Aorta (tissue), 5 donors: Measurements from ENCODE around the gene SLC7A6. TPM values are rescaled to one million over a fixed set of nuclear protein-coding genes. Genes with fewer than 3 reads are reported as not detected.

ENCODE experiments used
- ATAC-seq: fragments of 200-7000 bp; cut with Tn5 transposase; one replicate; pipeline ENCODE4 v1.9.1; 2022; ENCODE audit warnings: moderate library complexity; ENCODE audit not compliant: low FRiP score
- DNase-seq, 2 donors: peaks; one replicate each; pipeline ENCODE4 v3.0.0-alpha.2; 2020
- H3K27ac ChIP-seq, 2 donors: one replicate each; pipeline ENCODE4 v1.5.1; 2013; ENCODE audit warnings: low read length in 2 of 2, mild to moderate bottlenecking in 2 of 2, moderate library complexity in 2 of 2, control low read depth in 1 of 2, inconsistent platforms in 1 of 2, low read depth in 1 of 2
- H3K27me3 ChIP-seq, 2 donors: one replicate each; pipeline ENCODE4 v1.6.1; 2013; ENCODE audit warnings: control low read depth in 1 of 2, low read length in 1 of 2, mild to moderate bottlenecking in 1 of 2, moderate library complexity in 1 of 2; ENCODE audit not compliant: insufficient read depth in 2 of 2, control insufficient read depth in 1 of 2
- H3K36me3 ChIP-seq, 2 donors: one replicate each; pipeline ENCODE4 v1.6.1; 2013; ENCODE audit warnings: control low read depth in 1 of 2, low read length in 1 of 2, mild to moderate bottlenecking in 1 of 2; ENCODE audit not compliant: insufficient read depth in 2 of 2, control insufficient read depth in 1 of 2
- H3K4me1 ChIP-seq, 2 donors: one replicate each; pipeline ENCODE4 v1.6.1; 2013; ENCODE audit warnings: low read length in 2 of 2, control low read depth in 1 of 2, mild to moderate bottlenecking in 1 of 2, moderate library complexity in 1 of 2; ENCODE audit not compliant: insufficient read depth in 2 of 2, control insufficient read depth in 1 of 2
- H3K4me3 ChIP-seq, 2 donors: one replicate each; pipeline ENCODE4 v1.5.1; 2013; ENCODE audit warnings: low read length in 2 of 2, control low read depth in 1 of 2, mild to moderate bottlenecking in 1 of 2
- H3K9me3 ChIP-seq: one replicate; pipeline ENCODE4 v1.6.1; 2013; ENCODE audit warnings: mild to moderate bottlenecking, low read length; ENCODE audit not compliant: control insufficient read depth
- WGBS, 2 donors: extraction: QIAGEN DNeasy Blood & Tissue Kit; methylation state at CpG; one replicate each; pipeline ENCODE4 v1.1.7; 2013; 5-methylcytosine and 5-hydroxymethylcytosine counted together
- intact Hi-C, 2 donors: fragments of 100-400 bp; cut with DNase I; formaldehyde crosslinking; loops; one replicate each; pipeline versions ENCODE4 v1.14.2 to v1.15.0; 2022
- polyA plus RNA-seq, 2 donors: library from polyadenylated mRNA; stranded (reverse); fragments of 200-250 nt; gene quantifications; one replicate each; pipeline ENCODE4 v1.2.3, GENCODE V29; 2013
- total RNA-seq, 2 donors: library from RNA; stranded (reverse); fragmentation: NEBNext Ultra II Directional; extraction: Animal tissue kit (Norgen Biotek cat#: 25700); gene quantifications; one replicate each; pipeline ENCODE4 v1.2.1, GENCODE V29; 2021
- donor health status: healthy with polysubstance abuse.
- donor health status: Bipolar disorder and iron deficiency.
- donor health status: DM: no; HTN: no; CAD: no.
- donor health status: DM: no; HTN: no; CAD: no.
- donor health status: DM: yes; HTN: yes; CAD: no.

Gene SLC7A6
- total and polyA plus RNA-seq, 4 donors = 2.4 to 52.4 (median 29.9) TPM

- ATAC-seq = peak; percentile 94
- intact Hi-C loops = loop anchor here in 1 of 2 donors (10.0 kb wide), 1 partner anchor 153 kb away; the partner anchor contains the start of gene NFATC3
- peak overlapping the region; percentile 7 to 29 for H3K4me3 ChIP-seq
- 0% methylated on average over 63 to 72 of the region's 72 CpGs for WGBS, 2 donors
- no peaks in the 10 kb centered on the region for H3K4me1 ChIP-seq
- H3K9me3 ChIP-seq = no peaks in the 10 kb centered on the region
- no peaks in the 10 kb centered on the region for H3K36me3 ChIP-seq
- H3K27ac ChIP-seq = peak overlapping the region in 1 of 2 donors; percentile 29
- H3K27me3 ChIP-seq = no peaks in the 10 kb centered on the region
- peak; percentile 99 for DNase-seq
These were observed 26.9 kb upstream of the SLC7A6 start for GRCh38 chr16:68237243-68238028.

DNA sequence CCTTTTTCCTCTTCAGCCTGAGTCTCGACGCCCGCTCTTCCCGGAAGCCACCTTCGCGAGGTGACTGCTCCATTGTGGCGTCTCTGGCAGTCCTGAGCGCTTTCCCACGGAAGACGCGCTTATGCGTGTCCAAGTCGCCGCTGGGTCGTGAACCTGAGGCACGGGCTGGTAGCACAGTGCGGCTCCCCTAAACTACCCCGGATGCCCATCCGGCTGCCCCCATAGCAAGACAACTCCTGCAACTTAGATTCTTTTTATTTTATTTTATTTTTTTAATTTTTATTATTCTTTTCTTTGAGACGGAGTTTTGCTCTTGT is 26.3 kb upstream of the SLC7A6 start:
- intact Hi-C loops = loop anchor here in 1 of 2 donors (10.0 kb wide), 1 partner anchor 153 kb away; the partner anchor contains the start of gene NFATC3
- ATAC-seq = no peak

GRCh38 chr16:68242085-68242484 is 22.2 kb upstream of the SLC7A6 start:
- 84 to 88% methylated on average over 7 of the region's 7 CpGs for WGBS, 2 donors
- Histone ChIP-seq H3K4me1 (no peaks in the 10 kb centered on the region), H3K27me3 (no peaks in the 10 kb centered on the region), H3K9me3 (no peaks in the 10 kb centered on the region), H3K4me3 (no peak overlapping the region), H3K36me3 (no peaks in the 10 kb centered on the region), H3K27ac (no peak overlapping the region)
- ATAC-seq (no peak), DNase-seq (no peak)
- intact Hi-C loops = loop anchor here in 1 of 2 donors (5.0 kb wide), 1 partner anchor 85 kb away; no protein-coding TSS in a partner anchor

More for the DNA sequence above, 26.3 kb upstream of the SLC7A6 start:
- Histone ChIP-seq H3K9me3 (no peaks in the 10 kb centered on the region), H3K27ac (peak overlapping the region in 1 of 2 donors; percentile 29), H3K4me1 (no peaks in the 10 kb centered on the region), H3K27me3 (no peaks in the 10 kb centered on the region), H3K36me3 (no peaks in the 10 kb centered on the region), H3K4me3 (no peak overlapping the region)
- DNase-seq = no peak
- 19 to 20% methylated on average over 20 of the region's 20 CpGs for WGBS, 2 donors

- no peaks in the 10 kb centered on the region for H3K4me1 ChIP-seq
- intact Hi-C loops = loop anchor here in 1 of 2 donors (5.0 kb wide), 1 partner anchor 84 kb away; no protein-coding TSS in a partner anchor
- no peaks in the 10 kb centered on the region for H3K27me3 ChIP-seq
- no peak for ATAC-seq
- DNase-seq = peak in 1 of 2 donors; percentile 26
- H3K9me3 ChIP-seq = no peaks in the 10 kb centered on the region
- no peak overlapping the region for H3K27ac ChIP-seq
- WGBS, 2 donors = 88% methylated on average over 9 of the region's 9 CpGs
- no peaks in the 10 kb centered on the region for H3K36me3 ChIP-seq
- H3K4me3 ChIP-seq = no peak overlapping the region
These were observed 21.1 kb upstream of the SLC7A6 start for GRCh38 chr16:68242926-68243858.

GRCh38 chr16:68244481-68244902 is 19.8 kb upstream of the SLC7A6 start:
- Histone ChIP-seq H3K4me3 (peak overlapping the region; percentile 58 to 74), H3K4me1 (no peaks in the 10 kb centered on the region), H3K36me3 (no peaks in the 10 kb centered on the region), H3K27me3 (no peaks in the 10 kb centered on the region), H3K9me3 (no peaks in the 10 kb centered on the region), H3K27ac (no peak overlapping the region)
- 4 to 5% methylated on average over 20 of the region's 20 CpGs for WGBS, 2 donors
- DNase-seq (peak; percentile 48 to 70), ATAC-seq (no peak)
- intact Hi-C loops = loop anchor here in 1 of 2 donors (5.0 kb wide), 1 partner anchor 83 kb away; no protein-coding TSS in a partner anchor

GRCh38 chr16:68244903-68245853 is 19.1 kb upstream of the SLC7A6 start, which contains the start of gene PLA2G15:
Gene PLA2G15 (plus strand): TSS chr16:68245373. CDS start chr16:68245427, 54 bp downstream.
- intact Hi-C loops = loop anchor here (5.0 kb wide), 2 partner anchors 67 to 82 kb away; partner anchors contain the start of genes PRMT7 (in 1 of the 2) and SLC7A6OS (in 1 of the 2)
- Histone ChIP-seq H3K27me3 (no peaks in the 10 kb centered on the region), H3K9me3 (no peaks in the 10 kb centered on the region), H3K4me3 (peak within 1 kb of the TSS; percentile 58 to 88), H3K36me3 (no peaks in the 10 kb centered on the region), H3K27ac (no peak within 1 kb of the TSS), H3K4me1 (no peaks in the 10 kb centered on the region)
- DNase-seq (peak; percentile 98 to 100), ATAC-seq (peak; percentile 98)
- WGBS, 2 donors = 1% methylated on average over 68 to 75 of the region's 75 CpGs

DNA sequence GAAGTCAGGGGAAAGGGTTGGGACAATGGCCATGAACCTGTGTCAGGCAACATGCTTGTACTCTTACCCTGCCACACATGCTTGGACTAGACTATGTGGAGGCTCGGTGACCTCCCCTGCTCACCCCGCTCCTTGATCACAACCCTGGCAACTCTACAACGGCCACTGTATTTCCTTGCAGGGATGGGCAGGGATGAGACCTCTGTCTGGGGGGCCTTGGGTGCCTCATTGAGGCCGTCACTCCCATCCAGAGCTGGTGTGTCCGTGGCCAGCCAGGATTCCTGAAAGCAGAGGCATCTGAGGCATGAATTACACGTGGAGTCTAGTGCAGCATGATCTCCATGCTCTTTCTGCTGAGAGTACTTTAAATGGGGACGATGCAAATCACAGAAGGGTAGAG is 18.2 kb upstream of the SLC7A6 start:
- ATAC-seq (no peak), DNase-seq (peak in 1 of 2 donors; percentile 50)
- WGBS, 2 donors = 69 to 72% methylated on average over 7 of the region's 7 CpGs
- Histone ChIP-seq H3K4me3 (no peak overlapping the region), H3K9me3 (no peaks in the 10 kb centered on the region), H3K4me1 (no peaks in the 10 kb centered on the region), H3K27ac (no peak overlapping the region), H3K36me3 (no peaks in the 10 kb centered on the region), H3K27me3 (no peaks in the 10 kb centered on the region)
- intact Hi-C loops = loop anchor here in 1 of 2 donors (5.0 kb wide), 1 partner anchor 66 kb away; the partner anchor contains the start of genes PRMT7 and SLC7A6OS
